Measurements from ENCODE around the gene ARHGAP15.

GRCh38 chr2:143489145-143489544 lies 359.9 kb downstream of the ARHGAP15 start:
- TF ChIP-seq ARNT (IDR thresholded peaks at IDR 0.05) (no peak), SP1 (IDR thresholded peaks at IDR 0.05) (no peak), ZNF384 (IDR thresholded peaks at IDR 0.05) (no peak), FOXA1 (IDR thresholded peaks at IDR 0.05) (no peak), HDGF (IDR thresholded peaks at IDR 0.05; ENCODE audit: borderline replicate concordance) (no peak), TARDBP (IDR thresholded peaks at IDR 0.05) (no peak), L3MBTL2 (conservative IDR thresholded peaks at IDR 0.05) (no peak), BHLHE40 (IDR thresholded peaks at IDR 0.05; ENCODE audit: borderline replicate concordance) (no peak), SUZ12 (IDR thresholded peaks at IDR 0.05) (no peak), ELF4 (IDR thresholded peaks at IDR 0.05) (no peak), NFRKB (IDR thresholded peaks at IDR 0.05) (no peak), FOXM1 (IDR thresholded peaks at IDR 0.05; ENCODE audit: borderline replicate concordance) (no peak), CTBP1 (IDR thresholded peaks at IDR 0.05; ENCODE audit: borderline replicate concordance) (no peak)

Data from HEK293T (cell line).